NB4 (cell line): Measurements from ENCODE around the gene FGF14.

ENCODE experiments used
- DNase-seq: peaks from one replicate; pipeline ENCODE4 v3.0.0; 2010; ENCODE audit warnings: low read depth
- H3K4me3 ChIP-seq: one replicate; pipeline ENCODE4 v1.5.1; 2011; ENCODE audit warnings: mild to moderate bottlenecking, low read depth, low read length, moderate library complexity
- MYC ChIP-seq: IDR thresholded peaks from 2 replicates; pipeline ENCODE4 v1.6.1; 2011; ENCODE audit warnings: low read depth, low read length
- POLR2A ChIP-seq: IDR thresholded peaks from 2 replicates; pipeline ENCODE4 v1.6.1; 2011; ENCODE audit warnings: mild to moderate bottlenecking; ENCODE audit not compliant: insufficient read length; ENCODE audit errors: extremely low read depth
- TF ChIP-seq, protein P1 (sequence below): IDR thresholded peaks from one replicate; pipeline ENCODE4 v1.5.1; 2012; ENCODE audit warnings: low read depth, low read length
- TF ChIP-seq, protein P2 (sequence below): IDR thresholded peaks from 2 replicates; pipeline ENCODE4 v1.6.1; 2011; ENCODE audit warnings: low read depth, low read length

The FGF14 gene

DNA sequence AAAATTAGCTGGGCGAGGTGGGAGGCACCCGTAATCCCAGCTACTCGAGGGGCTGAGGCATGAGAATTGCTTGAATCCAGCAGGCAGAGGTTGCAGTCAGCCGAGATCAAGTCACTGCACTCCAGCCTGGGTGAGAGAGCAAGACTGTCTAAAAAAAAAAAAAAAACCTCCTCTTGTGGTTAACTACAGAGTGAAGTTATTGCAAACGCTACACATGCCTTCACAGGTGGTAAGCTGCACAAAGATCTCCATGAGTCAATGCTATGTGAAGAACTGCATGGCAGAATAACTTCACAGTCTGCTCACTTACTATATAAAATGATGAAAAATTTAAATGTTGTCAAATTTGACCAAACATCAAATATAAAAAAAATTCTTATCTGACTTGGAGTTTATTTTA, 436.8 kb downstream of the FGF14 start:
- H3K4me3 ChIP-seq = no peak overlapping the region
- no peak for DNase-seq
- TF ChIP-seq, protein P1, sequence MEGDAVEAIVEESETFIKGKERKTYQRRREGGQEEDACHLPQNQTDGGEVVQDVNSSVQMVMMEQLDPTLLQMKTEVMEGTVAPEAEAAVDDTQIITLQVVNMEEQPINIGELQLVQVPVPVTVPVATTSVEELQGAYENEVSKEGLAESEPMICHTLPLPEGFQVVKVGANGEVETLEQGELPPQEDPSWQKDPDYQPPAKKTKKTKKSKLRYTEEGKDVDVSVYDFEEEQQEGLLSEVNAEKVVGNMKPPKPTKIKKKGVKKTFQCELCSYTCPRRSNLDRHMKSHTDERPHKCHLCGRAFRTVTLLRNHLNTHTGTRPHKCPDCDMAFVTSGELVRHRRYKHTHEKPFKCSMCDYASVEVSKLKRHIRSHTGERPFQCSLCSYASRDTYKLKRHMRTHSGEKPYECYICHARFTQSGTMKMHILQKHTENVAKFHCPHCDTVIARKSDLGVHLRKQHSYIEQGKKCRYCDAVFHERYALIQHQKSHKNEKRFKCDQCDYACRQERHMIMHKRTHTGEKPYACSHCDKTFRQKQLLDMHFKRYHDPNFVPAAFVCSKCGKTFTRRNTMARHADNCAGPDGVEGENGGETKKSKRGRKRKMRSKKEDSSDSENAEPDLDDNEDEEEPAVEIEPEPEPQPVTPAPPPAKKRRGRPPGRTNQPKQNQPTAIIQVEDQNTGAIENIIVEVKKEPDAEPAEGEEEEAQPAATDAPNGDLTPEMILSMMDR = no peak
- TF ChIP-seq MYC = no peak
- no peak for TF ChIP-seq POLR2A
- TF ChIP-seq, protein P2, sequence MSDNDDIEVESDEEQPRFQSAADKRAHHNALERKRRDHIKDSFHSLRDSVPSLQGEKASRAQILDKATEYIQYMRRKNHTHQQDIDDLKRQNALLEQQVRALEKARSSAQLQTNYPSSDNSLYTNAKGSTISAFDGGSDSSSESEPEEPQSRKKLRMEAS = no peak

DNA sequence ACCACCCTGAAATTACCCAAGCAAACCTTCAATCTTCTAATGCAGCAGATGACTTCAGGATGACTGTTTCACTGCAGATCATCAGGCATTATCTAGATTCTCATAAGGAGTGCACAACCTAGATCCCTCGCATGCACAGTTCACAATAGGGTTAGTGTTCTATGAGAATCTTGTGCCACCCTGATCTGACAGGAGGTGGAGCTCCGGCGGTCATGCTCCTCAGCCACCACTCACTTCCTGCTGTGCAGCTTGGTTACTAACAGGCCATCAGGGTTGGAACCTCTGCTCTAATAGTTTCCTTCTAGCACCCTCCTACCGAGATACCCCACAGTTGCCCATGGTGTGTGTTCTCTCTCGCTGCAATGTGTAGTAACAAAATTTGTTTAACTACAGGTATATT, 442.8 kb downstream of the FGF14 start:
- H3K4me3 ChIP-seq = no peak overlapping the region
- TF ChIP-seq MYC = no peak
- DNase-seq = no peak

DNA sequence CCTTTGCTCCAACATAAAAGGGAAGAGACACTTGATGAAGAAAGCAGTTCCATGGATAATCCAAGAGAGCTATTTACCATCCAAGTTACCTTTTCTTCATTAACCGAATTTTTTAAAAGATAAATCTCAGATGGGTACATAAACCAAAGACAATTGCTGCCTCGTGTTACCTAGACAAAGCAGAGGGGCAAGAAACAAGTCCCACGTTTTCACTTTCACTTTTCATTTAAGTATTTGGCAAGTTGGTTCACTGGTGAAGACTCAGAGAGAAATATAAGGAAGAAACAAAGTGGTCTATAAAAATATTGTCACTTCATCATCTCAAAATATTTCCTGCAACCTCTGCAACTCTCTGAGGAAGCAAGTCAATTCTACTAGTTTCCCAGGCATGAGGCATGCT, 446.1 kb downstream of the FGF14 start:
- H3K4me3 ChIP-seq = no peak overlapping the region
- TF ChIP-seq, protein P2 = no peak
- TF ChIP-seq, protein P1 = no peak
- TF ChIP-seq MYC (no peak), POLR2A (no peak)
- DNase-seq = no peak

DNA sequence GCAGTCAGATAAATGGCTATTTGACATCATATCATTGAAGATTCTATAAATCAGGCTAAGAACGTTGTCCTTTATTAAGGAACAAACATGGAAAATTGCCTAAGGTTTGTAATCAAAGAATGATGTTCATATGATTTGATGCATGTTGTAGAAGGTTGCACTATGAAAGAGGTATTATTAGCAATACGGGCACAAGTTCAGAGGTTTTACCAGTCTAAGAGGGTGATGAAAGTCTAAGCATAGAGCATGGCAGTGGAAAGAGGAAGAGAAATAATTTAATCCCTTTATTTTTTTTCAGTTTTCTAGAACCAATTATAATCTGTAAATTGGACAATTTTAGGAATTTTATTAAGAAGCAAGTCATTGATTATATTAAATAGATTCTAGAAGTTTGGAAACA, 450.7 kb downstream of the FGF14 start:
- no peak for DNase-seq
- TF ChIP-seq POLR2A (no peak), MYC (no peak)
- TF ChIP-seq, protein P1 = no peak
- TF ChIP-seq, protein P2 = no peak
- H3K4me3 ChIP-seq = no peak overlapping the region

DNA sequence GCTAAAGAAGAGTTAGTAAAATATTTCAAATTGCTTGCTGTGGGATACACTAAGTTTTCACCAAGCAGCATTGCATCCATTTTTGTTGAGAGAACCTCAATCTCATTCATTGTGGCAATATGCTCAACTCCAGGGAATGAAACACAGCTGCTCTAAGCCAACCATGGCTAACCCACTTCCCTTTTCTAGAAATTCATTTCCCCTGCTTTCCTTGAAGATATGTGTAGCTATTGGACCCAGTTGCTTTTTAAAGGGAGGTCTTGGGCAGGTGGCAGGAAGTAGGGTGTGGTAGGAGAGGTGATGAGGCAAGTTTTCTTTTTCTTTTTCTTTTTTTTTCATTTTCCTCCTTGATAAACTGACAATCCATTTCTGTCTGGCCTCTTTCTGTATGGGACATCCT, 452.2 kb downstream of the FGF14 start:
- no peak for DNase-seq
- no peak overlapping the region for H3K4me3 ChIP-seq
- TF ChIP-seq MYC = no peak
- TF ChIP-seq, protein P2 = no peak
- TF ChIP-seq, protein P1 = no peak
- TF ChIP-seq POLR2A = no peak

DNA sequence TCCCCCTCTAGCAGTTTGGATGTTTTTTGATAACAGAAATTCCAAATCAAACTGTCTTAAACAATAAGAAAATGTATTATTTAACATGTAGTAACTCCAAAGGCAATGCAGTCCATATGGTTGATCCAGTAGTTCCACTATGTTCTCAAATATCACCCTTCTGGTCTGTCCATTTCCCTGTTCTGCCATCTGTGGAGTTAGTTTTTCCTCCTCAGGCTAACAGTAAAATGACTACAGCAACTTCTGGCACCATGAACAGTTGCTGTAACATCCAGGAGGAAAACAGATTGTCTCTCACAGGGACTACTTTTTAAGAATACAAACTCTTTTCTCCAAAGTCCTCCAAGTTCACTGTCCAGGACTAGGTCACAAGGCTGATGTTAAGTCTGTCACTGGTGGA, 455.4 kb downstream of the FGF14 start:
- H3K4me3 ChIP-seq = no peak overlapping the region
- no peak for DNase-seq
- TF ChIP-seq MYC = no peak
- TF ChIP-seq, protein P2 = no peak
- no peak for TF ChIP-seq POLR2A
- TF ChIP-seq, protein P1 = no peak
